ENCODE results near the gene PROCA1. TPM values are rescaled to one million over a fixed set of nuclear protein-coding genes. Genes with fewer than 3 reads are reported as not detected.

The PROCA1 gene
- total and polyA plus RNA-seq, 9 of the 15 experiments (the other 6 are each of a cell fraction or from before 2014, with no cell fraction given), result 0.78 to 16.2 (median 5.6) TPM

DNA sequence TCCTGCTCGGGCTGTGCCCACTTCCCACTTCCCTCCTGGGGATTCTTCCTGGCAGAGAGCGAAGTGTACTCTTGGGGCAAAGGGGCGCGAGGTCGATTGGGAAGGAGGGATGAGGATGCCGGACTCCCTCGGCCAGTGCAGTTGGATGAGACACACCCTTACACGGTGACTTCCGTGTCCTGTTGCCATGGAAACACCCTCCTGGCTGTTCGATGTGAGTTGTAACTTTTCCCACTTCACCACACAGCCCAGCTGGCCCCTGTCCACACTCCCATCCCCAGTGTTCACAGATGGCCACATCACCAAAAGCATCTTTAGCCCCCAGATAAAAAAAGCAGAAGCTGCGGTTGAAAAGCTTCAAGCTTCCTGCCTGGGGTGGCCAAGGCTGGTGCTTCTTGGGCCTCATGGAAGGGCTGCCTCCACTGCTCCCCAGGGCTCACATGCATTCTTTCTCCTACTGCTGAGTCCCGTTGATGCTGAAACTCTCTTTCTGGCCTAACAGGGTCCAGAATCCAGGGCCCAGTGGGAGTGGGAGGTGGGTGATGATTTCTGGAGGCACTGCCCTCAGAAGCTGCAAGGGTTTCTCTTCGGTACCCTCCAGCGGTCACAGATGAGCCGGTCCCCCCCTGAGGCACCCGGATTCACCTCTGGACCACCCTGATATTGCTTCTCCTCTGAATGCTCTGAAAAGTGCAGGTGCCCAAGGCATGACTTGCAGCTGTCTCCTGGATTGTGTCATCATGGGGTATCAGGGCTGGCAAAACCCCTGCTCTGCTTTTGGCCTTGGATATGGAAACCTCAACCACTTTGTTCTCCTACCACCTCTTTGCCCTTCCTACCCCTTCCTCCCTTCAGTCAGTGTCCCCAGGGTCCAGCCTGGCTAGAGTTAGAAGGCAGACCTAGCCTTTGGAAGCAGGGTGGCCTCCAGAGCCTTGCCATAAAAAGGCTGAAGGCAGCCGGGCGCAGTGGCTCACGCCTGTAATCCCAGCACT is 30.0 kb upstream of the PROCA1 start (continued):
- TF ChIP-seq, protein P1, sequence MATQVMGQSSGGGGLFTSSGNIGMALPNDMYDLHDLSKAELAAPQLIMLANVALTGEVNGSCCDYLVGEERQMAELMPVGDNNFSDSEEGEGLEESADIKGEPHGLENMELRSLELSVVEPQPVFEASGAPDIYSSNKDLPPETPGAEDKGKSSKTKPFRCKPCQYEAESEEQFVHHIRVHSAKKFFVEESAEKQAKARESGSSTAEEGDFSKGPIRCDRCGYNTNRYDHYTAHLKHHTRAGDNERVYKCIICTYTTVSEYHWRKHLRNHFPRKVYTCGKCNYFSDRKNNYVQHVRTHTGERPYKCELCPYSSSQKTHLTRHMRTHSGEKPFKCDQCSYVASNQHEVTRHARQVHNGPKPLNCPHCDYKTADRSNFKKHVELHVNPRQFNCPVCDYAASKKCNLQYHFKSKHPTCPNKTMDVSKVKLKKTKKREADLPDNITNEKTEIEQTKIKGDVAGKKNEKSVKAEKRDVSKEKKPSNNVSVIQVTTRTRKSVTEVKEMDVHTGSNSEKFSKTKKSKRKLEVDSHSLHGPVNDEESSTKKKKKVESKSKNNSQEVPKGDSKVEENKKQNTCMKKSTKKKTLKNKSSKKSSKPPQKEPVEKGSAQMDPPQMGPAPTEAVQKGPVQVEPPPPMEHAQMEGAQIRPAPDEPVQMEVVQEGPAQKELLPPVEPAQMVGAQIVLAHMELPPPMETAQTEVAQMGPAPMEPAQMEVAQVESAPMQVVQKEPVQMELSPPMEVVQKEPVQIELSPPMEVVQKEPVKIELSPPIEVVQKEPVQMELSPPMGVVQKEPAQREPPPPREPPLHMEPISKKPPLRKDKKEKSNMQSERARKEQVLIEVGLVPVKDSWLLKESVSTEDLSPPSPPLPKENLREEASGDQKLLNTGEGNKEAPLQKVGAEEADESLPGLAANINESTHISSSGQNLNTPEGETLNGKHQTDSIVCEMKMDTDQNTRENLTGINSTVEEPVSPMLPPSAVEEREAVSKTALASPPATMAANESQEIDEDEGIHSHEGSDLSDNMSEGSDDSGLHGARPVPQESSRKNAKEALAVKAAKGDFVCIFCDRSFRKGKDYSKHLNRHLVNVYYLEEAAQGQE (IDR thresholded peaks at IDR 0.05; ENCODE audit: borderline replicate concordance), result peak; percentile 44; the same call in 1 of the 2 replicates
- TF ChIP-seq, protein P1 (CRISPR knock-in tag; IDR thresholded peaks at IDR 0.05; ENCODE audit: low read depth), result no peak
- TF ChIP-seq ZNF23 (CRISPR knock-in tag; IDR thresholded peaks at IDR 0.05) (peak; percentile 70; the same call in 1 of the 2 replicates), MBD2 (IDR thresholded peaks at IDR 0.05; ENCODE audit: borderline replicate concordance, low read depth) (peak; percentile 50; the same call in 1 of the 2 replicates), NR2C2 (CRISPR knock-in tag; IDR thresholded peaks at IDR 0.05) (0 out of 2 replicates have a peak, but pooled peaks have one; percentile 38), NR2C2 (tag; IDR thresholded peaks at IDR 0.05) (no peak), SAP30 (IDR thresholded peaks at IDR 0.05; ENCODE audit: borderline replicate concordance, insufficient read depth, low read depth, low read length, poor library complexity, severe bottlenecking) (no peak), TRIM24 (IDR thresholded peaks at IDR 0.05) (peak in 1 of 2 experiments; percentile 65; a peak in 1 of 4 replicates), MXI1 (IDR thresholded peaks at IDR 0.05; ENCODE audit: low read depth, low read length) (peak; percentile 75; the same call in 1 of the 2 replicates), POU5F1 (IDR thresholded peaks at IDR 0.05; ENCODE audit: borderline replicate concordance, low read depth, low read length, partially characterized antibody) (no peak), STAT5B (CRISPR knock-in tag; IDR thresholded peaks at IDR 0.05) (no peak)
- TF ChIP-seq, protein P2, sequence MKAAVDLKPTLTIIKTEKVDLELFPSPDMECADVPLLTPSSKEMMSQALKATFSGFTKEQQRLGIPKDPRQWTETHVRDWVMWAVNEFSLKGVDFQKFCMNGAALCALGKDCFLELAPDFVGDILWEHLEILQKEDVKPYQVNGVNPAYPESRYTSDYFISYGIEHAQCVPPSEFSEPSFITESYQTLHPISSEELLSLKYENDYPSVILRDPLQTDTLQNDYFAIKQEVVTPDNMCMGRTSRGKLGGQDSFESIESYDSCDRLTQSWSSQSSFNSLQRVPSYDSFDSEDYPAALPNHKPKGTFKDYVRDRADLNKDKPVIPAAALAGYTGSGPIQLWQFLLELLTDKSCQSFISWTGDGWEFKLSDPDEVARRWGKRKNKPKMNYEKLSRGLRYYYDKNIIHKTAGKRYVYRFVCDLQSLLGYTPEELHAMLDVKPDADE (conservative IDR thresholded peaks at IDR 0.05; ENCODE audit: control insufficient read depth, low read depth, low read length), result 0 out of 2 replicates have a peak, but pooled peaks have one; percentile 23
- TF ChIP-seq, protein P3, sequence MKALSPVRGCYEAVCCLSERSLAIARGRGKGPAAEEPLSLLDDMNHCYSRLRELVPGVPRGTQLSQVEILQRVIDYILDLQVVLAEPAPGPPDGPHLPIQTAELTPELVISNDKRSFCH (CRISPR knock-in tag; IDR thresholded peaks at IDR 0.05), result no peak
- TF ChIP-seq, protein P3 (tag; IDR thresholded peaks at IDR 0.05), result no peak
